GM23338 (cell line): Measurements from ENCODE around the gene IVD.

Experiments used
- CREB1 ChIP-seq: fragments of 250-450 bp; sonication (Bioruptor Pico); IDR thresholded peaks from 2 replicates; pipeline ENCODE4 v1.5.0; 2020; ENCODE audit warnings: low read depth, mild to moderate bottlenecking, moderate library complexity
- EZH2 ChIP-seq: fragments of 200-600 bp; sonication (generic); IDR thresholded peaks from one replicate; pipeline ENCODE4 v1.8.0; 2017; ENCODE audit warnings: antibody characterized with exemption, mild to moderate bottlenecking, low read depth; ENCODE audit not compliant: unreplicated experiment
- EZH2phosphoT487 ChIP-seq: fragments of 200-600 bp; sonication (generic); IDR thresholded peaks from one replicate; pipeline ENCODE4 v1.8.1; 2018; ENCODE audit warnings: antibody characterized with exemption; ENCODE audit not compliant: unreplicated experiment
- JUNB ChIP-seq: IDR thresholded peaks from one replicate; pipeline ENCODE4 v1.6.1; 2016; ENCODE audit warnings: antibody characterized with exemption; ENCODE audit not compliant: unreplicated experiment
- NANOG ChIP-seq: IDR thresholded peaks from 2 replicates; pipeline ENCODE4 v1.6.1; 2016; ENCODE audit warnings: antibody characterized with exemption, borderline replicate concordance
- POLR2AphosphoS5 ChIP-seq: IDR thresholded peaks from 2 replicates; pipeline ENCODE4 v1.6.1; 2016; ENCODE audit warnings: antibody characterized with exemption, low read depth
- TF ChIP-seq, protein P1 (sequence below), 2 experiments: fragments of 200-600 bp in 1 of 2; sonication (generic) in 1 of 2; conservative IDR thresholded peaks; 2 replicates each; pipeline versions ENCODE4 v1.5.1 to v1.6.1; 2016 to 2017; ENCODE audit warnings: antibody characterized with exemption in 2 of 2, low read depth in 2 of 2, mild to moderate bottlenecking in 2 of 2, moderate library complexity in 1 of 2

DNA sequence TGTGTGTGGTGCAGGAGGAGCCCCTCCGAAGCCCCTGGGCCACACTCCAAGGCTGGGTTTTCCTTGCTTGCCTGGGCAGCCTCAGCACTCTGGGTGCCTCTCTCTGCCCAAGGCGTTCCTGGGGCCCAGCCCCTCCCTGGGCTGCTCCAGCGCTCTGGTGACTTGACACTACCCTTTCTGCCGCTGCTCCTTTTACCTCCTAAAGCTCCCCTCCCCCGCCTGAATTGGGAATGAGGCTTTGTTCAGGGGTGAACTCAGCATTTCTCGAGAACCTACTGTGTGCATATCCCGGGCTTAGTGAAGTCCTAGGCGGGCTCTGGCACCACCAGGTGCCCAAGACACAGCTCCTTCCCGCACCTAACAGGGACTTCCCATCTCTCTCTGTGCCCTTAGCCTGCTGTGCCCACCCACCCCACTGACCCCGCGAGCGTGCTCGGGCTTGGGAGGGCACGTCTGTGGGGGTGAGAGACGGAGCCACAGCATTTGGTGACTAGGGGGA lies 33.9 kb downstream of the IVD start:
- TF ChIP-seq, protein P1, sequence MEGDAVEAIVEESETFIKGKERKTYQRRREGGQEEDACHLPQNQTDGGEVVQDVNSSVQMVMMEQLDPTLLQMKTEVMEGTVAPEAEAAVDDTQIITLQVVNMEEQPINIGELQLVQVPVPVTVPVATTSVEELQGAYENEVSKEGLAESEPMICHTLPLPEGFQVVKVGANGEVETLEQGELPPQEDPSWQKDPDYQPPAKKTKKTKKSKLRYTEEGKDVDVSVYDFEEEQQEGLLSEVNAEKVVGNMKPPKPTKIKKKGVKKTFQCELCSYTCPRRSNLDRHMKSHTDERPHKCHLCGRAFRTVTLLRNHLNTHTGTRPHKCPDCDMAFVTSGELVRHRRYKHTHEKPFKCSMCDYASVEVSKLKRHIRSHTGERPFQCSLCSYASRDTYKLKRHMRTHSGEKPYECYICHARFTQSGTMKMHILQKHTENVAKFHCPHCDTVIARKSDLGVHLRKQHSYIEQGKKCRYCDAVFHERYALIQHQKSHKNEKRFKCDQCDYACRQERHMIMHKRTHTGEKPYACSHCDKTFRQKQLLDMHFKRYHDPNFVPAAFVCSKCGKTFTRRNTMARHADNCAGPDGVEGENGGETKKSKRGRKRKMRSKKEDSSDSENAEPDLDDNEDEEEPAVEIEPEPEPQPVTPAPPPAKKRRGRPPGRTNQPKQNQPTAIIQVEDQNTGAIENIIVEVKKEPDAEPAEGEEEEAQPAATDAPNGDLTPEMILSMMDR (conservative IDR thresholded peaks at IDR 0.05; ENCODE audit: low read depth in 2 of 2), result peak in 1 of 2 experiments; percentile 7; a peak in 1 of 4 replicates
- peak; percentile 49; the same call in 1 of the 2 replicates for TF ChIP-seq POLR2AphosphoS5
- no peak for TF ChIP-seq CREB1 (CRISPR knock-in tag)
- no peak for TF ChIP-seq EZH2
- no peak for TF ChIP-seq NANOG
- no peak for TF ChIP-seq JUNB
- TF ChIP-seq EZH2phosphoT487, result no peak
